ENCODE data around the gene HLTF.

GRCh38 chr3:149013726-149014125 is 72.6 kb downstream of the HLTF start:
- TF ChIP-seq POLR2A (IDR thresholded peaks at IDR 0.05; ENCODE audit: low read depth, low read length) (no peak), CTCF (conservative IDR thresholded peaks at IDR 0.05; ENCODE audit: low read depth, low read length) (no peak), CEBPB (IDR thresholded peaks at IDR 0.05; ENCODE audit: low read depth, low read length) (no peak), ELK1 (IDR thresholded peaks at IDR 0.05; ENCODE audit: borderline replicate concordance, low read depth, low read length) (no peak), RCOR1 (IDR thresholded peaks at IDR 0.05; ENCODE audit: insufficient replicate concordance, low read length) (no peak), BHLHE40 (IDR thresholded peaks at IDR 0.05; ENCODE audit: low read depth, low read length) (no peak), MAZ (IDR thresholded peaks at IDR 0.05; ENCODE audit: borderline replicate concordance, low read depth, low read length) (no peak), FOS (IDR thresholded peaks at IDR 0.05; ENCODE audit: low read depth, low read length) (no peak), MXI1 (IDR thresholded peaks at IDR 0.05; ENCODE audit: borderline replicate concordance, low read depth, low read length) (no peak)

Data from IMR-90 (cell line).